GM19467 (cell line): Measurements from ENCODE around the gene AAMP.

ENCODE experiments used
- ATAC-seq: cut with Tn5 transposase; IDR thresholded peaks from one replicate; pipeline ENCODE4 v1.9.1; 2021; ENCODE audit warnings: mild to moderate bottlenecking, moderate library complexity; ENCODE audit not compliant: unreplicated experiment

The AAMP gene

GRCh38 chr2:218261423-218262236 is 8.3 kb downstream of the AAMP start:
- no peak for ATAC-seq

GRCh38 chr2:218260742-218261422 is 9.1 kb downstream of the AAMP start, which contains the start of gene GPBAR1:
TSS of gene GPBAR1 (plus strand) at chr2:218261015. CDS start at chr2:218262725, 1,710 bp downstream.
- no peak for ATAC-seq

- ATAC-seq = no peak
These were observed 9.8 kb downstream of the AAMP start for GRCh38 chr2:218260166-218260565.

- no peak for ATAC-seq
These were observed 10.6 kb downstream of the AAMP start for GRCh38 chr2:218259099-218259961.

- peak; percentile 57 for ATAC-seq
These were observed 12.5 kb downstream of the AAMP start for GRCh38 chr2:218257390-218257981.

GRCh38 chr2:218256612-218257350 is 13.2 kb downstream of the AAMP start:
- ATAC-seq = no peak

- ATAC-seq = no peak
These were observed 14.5 kb downstream of the AAMP start for GRCh38 chr2:218255446-218255845.

GRCh38 chr2:218253232-218253625 is 16.7 kb downstream of the AAMP start:
- ATAC-seq = no peak

GRCh38 chr2:218252509-218253231 is 17.3 kb downstream of the AAMP start:
- ATAC-seq = no peak

GRCh38 chr2:218249691-218250090 is 20.2 kb downstream of the AAMP start:
- no peak for ATAC-seq

GRCh38 chr2:218245214-218245613 is 24.7 kb downstream of the AAMP start:
- ATAC-seq = no peak

GRCh38 chr2:218244665-218245064 is 25.3 kb downstream of the AAMP start:
- ATAC-seq = no peak

- no peak for ATAC-seq
These were observed 25.7 kb downstream of the AAMP start for GRCh38 chr2:218244204-218244603.

- ATAC-seq = no peak
These were observed 31.1 kb downstream of the AAMP start for GRCh38 chr2:218238887-218239286.

GRCh38 chr2:218236829-218237228 is 33.1 kb downstream of the AAMP start:
- ATAC-seq = no peak

- no peak for ATAC-seq
These were observed 34.9 kb downstream of the AAMP start for GRCh38 chr2:218235017-218235416.

GRCh38 chr2:218234521-218234920 is 35.4 kb downstream of the AAMP start:
- no peak for ATAC-seq

- no peak for ATAC-seq
These were observed 36.4 kb downstream of the AAMP start for GRCh38 chr2:218233543-218233942.

- peak; percentile 56 for ATAC-seq
These were observed 39.1 kb downstream of the AAMP start for GRCh38 chr2:218230882-218231281.

- ATAC-seq = no peak
These were observed 40.1 kb downstream of the AAMP start for GRCh38 chr2:218229851-218230250.
